NB4 (cell line): ENCODE results near the gene PTGES2.

Experiments
- DNase-seq: peaks from one replicate; pipeline ENCODE4 v3.0.0; 2010; ENCODE audit warnings: low read depth
- H3K4me3 ChIP-seq: one replicate; pipeline ENCODE4 v1.5.1; 2011; ENCODE audit warnings: mild to moderate bottlenecking, low read depth, low read length, moderate library complexity
- MAX ChIP-seq: IDR thresholded peaks from 2 replicates; pipeline ENCODE4 v1.6.1; 2011; ENCODE audit warnings: low read depth, low read length
- MYC ChIP-seq: IDR thresholded peaks from 2 replicates; pipeline ENCODE4 v1.6.1; 2011; ENCODE audit warnings: low read depth, low read length
- POLR2A ChIP-seq: IDR thresholded peaks from 2 replicates; pipeline ENCODE4 v1.6.1; 2011; ENCODE audit warnings: mild to moderate bottlenecking; ENCODE audit not compliant: insufficient read length; ENCODE audit errors: extremely low read depth
- TF ChIP-seq, protein P1 (sequence below): IDR thresholded peaks from one replicate; pipeline ENCODE4 v1.5.1; 2012; ENCODE audit warnings: low read depth, low read length

PTGES2 gene

DNA sequence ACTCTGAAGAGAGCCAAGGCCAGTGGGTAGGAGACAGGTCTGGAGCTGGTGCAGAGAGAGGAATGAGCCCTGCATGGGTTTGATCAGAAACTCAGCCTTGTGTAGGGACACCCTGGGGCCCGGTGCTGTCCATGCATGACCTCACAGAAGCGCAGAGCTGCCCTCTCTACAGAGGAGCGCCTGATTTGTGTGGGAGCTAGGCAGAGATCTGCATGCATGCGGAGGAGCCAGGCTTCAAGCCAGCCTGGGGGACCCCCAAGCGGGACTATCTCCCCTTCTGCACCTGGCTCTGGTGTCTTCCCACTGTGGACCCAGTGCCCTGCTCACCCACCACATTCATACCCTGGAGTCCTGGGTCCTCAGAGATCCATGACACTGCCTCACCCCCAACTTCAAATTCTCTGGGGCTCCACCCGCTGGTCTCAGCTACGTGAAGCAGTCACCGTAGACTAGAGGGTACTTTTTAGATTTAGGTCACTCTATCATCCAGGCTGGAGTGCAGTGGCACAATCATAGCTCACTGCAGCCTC, 19.1 kb upstream of the PTGES2 start:
- TF ChIP-seq MYC = no peak
- TF ChIP-seq, protein P1, sequence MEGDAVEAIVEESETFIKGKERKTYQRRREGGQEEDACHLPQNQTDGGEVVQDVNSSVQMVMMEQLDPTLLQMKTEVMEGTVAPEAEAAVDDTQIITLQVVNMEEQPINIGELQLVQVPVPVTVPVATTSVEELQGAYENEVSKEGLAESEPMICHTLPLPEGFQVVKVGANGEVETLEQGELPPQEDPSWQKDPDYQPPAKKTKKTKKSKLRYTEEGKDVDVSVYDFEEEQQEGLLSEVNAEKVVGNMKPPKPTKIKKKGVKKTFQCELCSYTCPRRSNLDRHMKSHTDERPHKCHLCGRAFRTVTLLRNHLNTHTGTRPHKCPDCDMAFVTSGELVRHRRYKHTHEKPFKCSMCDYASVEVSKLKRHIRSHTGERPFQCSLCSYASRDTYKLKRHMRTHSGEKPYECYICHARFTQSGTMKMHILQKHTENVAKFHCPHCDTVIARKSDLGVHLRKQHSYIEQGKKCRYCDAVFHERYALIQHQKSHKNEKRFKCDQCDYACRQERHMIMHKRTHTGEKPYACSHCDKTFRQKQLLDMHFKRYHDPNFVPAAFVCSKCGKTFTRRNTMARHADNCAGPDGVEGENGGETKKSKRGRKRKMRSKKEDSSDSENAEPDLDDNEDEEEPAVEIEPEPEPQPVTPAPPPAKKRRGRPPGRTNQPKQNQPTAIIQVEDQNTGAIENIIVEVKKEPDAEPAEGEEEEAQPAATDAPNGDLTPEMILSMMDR = no peak
- TF ChIP-seq POLR2A = no peak
- no peak for TF ChIP-seq MAX
- H3K4me3 ChIP-seq = no peak overlapping the region
- DNase-seq = no peak

- TF ChIP-seq MAX (no peak), POLR2A (no peak), MYC (no peak)
- TF ChIP-seq, protein P1 = no peak
- no peak overlapping the region for H3K4me3 ChIP-seq
- no peak for DNase-seq
Observed at GRCh38 chr9:128145951-128146351, 18.4 kb upstream of the PTGES2 start.

DNA sequence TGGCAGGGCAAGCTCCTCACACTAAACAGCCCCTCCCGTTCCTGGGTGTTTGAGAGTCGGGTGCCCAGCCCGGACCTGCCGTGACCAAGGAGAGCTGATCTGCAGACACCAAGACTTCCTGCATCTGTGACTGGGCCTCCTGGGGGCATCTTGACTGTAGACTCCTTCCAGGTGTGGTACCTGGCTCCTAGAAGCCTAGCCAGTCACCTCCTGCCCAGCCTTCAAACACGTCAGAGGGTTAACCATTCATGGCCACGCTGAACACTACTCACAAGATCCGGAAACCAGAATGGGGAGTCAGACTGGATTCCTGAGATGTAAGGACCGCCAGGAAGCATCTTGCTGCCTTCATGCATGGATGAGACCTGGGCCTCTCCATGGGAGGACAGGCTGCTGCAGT, 18.0 kb upstream of the PTGES2 start:
- TF ChIP-seq, protein P1 = no peak
- TF ChIP-seq MYC (no peak), MAX (no peak), POLR2A (no peak)
- H3K4me3 ChIP-seq = no peak overlapping the region
- DNase-seq = no peak

DNA sequence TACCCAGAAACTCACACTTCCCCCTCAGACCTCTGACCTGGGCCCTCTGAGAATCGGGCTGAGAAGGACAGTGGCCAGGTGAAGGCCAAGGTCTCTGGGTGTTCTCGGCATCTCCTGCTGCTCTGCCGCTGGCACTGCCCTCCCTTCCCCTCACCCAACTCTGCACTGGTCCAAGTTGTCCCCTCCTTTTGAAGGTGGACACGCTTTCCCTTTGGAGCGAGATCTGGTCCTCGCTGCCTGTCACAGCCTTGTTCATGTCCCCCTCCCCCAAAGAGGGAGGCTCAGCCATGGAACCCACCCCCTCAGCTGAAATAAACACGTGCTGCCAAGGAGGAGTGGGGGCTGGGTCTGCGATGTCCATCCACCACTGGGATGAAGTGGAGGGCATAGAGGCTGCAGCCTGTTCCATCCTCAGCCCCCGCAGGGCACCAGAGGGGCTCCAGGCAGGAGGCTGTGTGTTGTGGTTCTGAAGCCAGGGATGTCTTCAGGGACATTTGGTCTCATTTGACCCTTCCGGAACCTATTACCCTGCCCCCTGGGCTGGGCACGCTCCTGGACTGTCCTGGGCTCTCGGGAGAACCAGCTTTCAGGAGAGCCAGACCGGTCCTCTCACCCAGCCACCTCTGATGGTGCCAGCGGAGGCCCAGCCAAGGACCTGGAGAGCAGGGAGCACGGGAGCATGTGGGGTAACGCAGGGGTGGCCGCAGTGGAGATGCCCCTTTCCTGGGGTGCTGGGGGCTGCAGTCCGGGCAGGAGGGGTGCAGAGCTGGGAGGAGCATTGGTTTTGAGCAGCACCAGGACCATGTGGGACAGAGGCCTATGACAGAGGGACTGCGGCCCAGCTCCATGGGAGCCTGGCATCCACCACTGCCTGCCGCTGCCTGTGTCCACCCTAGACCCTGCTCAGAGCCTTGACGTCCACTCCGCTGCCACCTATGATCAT, 17.0 kb upstream of the PTGES2 start:
- no peak overlapping the region for H3K4me3 ChIP-seq
- no peak for TF ChIP-seq POLR2A
- TF ChIP-seq MYC = no peak
- TF ChIP-seq, protein P1 = no peak
- no peak for TF ChIP-seq MAX
- DNase-seq = no peak

DNA sequence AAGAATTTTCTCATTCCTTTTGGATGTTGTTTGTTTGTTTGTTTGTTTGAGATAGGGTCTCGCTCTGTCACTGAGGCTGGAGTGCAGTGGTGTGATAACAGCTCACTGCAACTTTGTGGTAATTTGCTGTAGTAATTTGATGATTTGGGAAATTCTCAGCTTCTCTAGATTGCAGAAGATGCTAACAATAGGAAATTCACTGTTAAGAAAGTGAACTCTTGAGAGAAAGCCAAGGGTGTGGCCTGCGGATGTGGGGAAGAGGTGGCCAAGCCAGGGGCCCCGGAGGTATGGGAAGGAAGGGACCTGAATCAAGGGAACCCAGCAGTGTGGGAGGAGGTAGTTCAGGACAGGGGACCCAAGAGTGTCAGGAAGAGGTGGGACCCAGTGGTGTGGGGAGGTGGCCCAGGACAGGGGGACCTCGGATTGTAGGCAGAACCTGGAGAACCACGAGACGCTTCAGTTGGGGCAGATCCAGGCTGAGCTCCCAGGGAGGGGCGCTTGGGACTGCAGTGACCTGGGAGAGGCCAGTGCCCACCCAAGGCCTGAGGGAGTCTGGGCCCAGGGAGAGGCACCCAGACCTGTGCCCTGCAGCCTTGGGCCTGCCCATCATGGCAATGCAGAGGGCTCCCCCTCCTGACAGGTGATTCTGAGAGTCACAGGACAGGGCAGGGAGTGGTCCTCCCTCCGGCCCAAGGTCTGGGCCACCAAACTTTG, 16.2 kb upstream of the PTGES2 start:
- DNase-seq = no peak
- no peak for TF ChIP-seq POLR2A
- no peak for TF ChIP-seq MAX
- TF ChIP-seq, protein P1 = no peak
- no peak for TF ChIP-seq MYC
- H3K4me3 ChIP-seq = no peak overlapping the region
